Fibroblast of skin of abdomen (primary cell): Measurements from ENCODE around the gene CCDC13.

ENCODE experiments used
- DNase-seq: peaks from one replicate; pipeline ENCODE4 v3.0.0-alpha.2; 2013

The CCDC13 gene

GRCh38 chr3:42752441-42752840 is 20.6 kb downstream of the CCDC13 start:
- DNase-seq, result no peak

DNA sequence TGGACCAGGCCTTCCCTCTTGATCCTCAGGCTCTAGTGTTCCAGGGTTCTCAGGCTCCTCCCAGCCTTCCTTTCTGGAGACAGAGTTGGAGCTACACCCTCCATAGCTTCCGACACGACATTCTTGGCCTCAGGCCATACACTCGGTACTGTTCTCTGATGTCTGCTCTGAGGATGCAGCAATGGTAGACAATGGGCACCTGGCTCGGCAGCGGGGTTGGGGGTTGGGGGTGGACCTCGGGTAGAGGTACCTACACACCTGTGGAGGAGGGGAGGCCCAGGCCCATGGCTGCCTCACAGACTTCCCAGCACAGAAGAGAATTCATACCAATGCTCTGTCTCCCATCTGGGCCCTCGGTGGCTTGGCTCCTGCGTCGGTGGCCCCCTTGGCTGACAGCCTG is 21.4 kb downstream of the CCDC13 start:
- no peak for DNase-seq

DNA sequence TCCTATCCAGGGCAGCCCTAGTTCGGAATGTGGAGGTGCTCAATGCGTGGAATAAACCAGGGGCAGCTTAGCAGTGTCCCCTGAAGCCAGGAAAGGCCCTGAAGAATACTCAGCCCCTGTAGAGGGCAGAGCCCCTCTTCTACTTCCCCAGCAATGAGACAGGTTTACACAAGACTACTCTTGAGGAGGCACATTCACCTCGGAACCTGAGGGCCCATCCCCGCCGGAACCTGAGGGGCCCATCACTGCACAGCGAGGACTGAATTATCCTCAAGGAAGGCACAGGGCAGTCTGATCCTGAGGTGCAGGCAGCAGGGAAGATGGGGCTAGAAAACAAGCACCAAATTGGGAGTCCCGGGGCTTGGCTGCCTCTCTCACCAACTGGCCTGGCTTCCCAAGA is 22.2 kb downstream of the CCDC13 start:
- DNase-seq, result no peak

DNA sequence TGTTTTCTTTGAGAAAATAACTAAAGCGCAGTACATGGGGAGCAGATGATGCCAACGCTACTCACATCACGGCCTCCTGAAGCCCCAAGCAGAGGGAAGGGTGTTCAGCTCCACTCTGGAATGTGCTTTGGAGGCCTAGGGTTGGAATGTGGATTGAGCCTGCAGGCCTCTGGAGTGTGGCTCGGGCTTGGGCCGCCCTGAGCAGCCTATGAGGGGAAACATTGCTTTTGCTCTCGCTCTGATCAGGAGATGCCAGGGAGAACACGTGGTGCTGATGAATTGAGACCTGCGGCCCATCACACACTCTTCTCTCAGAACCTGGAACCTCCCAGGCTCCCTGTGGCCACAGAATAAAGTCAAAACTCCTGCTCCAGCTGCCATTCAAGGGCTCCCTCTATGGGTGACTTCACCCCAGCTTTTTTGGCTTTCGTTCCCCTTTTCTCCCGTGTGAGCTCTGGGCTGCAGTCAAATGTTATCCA is 23.3 kb downstream of the CCDC13 start:
- DNase-seq, result peak; percentile 23

DNA sequence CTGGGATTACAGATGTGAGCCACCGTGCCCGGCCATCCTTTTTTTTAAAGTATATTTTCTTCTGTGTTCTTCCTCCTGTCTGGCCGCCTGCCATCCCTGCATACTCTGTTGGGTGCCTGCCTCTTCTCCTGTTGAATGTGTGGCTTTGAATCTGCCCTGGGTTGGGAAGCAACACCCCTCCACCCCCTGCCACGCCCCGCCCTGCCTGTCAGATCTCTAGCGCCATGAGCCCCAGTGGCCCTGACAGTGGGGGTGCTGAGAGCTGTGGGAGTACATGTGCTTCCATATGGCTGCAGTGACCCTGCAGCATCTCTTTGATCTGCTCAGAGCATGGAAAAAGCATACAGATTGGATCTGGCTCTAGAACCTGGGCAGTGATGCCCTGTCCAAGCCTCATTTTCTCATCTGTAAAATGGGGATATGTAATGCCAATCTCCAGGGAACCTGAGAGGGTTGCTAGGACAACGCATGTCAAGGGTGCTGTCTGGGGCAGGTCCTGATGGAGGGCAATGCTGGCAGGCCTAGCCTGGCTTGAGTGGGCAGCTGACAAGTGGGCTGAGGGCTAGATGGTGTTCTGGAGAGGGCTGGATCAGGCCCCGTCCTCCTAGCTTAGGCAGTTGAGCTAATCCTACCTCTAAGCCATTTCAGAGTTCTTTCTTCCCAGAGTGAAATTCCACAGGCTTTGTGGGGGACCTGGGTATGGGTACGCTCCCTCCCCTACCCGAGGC is 23.9 kb downstream of the CCDC13 start:
- no peak for DNase-seq

GRCh38 chr3:42747581-42747980 is 25.5 kb downstream of the CCDC13 start:
- no peak for DNase-seq

DNA sequence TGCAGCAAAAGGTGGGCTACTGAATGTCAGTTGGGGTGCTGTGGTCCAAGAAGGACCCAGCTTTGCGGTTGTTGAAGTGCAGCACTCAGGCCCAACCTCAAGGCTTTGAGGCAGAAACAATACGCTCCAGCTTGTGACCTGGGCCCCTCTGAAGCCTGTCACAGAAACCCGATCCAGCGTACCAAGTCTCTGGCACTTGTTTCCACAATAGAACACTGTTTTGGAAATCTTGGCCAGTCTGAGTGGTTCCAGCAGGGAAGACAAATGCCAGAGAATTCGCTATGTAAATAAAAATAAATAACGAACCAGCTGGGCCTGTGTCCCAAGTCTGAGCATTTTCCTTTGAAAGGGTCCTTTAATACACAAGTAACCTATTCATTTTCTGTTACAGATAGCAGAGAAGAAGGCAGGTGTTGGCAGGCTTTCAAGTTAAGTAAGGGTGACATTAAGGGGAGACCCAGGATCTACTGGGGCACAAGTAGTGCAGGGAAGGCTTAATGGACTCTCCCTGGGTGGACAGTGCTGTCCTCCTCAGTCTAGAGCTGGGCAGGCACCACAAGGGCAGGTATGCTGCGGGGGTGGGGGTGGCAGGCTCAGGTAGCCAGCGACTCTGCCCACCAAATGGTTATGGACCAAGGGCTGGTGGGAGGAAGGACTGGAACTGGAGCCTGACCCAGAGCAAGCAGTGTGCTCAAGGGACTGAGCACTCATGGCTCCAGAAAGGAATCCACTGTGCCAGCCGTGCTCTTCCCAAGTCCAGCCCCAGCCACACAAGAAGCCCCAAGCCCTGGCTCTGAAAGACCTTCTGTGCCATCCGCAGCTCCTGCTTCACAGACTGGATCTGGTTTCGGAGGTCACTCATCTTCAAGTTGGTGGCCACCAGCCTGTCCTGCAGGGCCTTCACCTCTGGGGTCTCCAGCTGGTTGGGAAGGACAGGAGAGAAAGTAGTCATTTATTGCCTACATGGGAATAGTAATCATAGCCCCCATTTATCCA is 26.3 kb downstream of the CCDC13 start:
- no peak for DNase-seq

- DNase-seq, result no peak
These were observed 27.1 kb downstream of the CCDC13 start for GRCh38 chr3:42745776-42746454.

GRCh38 chr3:42745291-42745745 is 27.7 kb downstream of the CCDC13 start:
- no peak for DNase-seq

DNA sequence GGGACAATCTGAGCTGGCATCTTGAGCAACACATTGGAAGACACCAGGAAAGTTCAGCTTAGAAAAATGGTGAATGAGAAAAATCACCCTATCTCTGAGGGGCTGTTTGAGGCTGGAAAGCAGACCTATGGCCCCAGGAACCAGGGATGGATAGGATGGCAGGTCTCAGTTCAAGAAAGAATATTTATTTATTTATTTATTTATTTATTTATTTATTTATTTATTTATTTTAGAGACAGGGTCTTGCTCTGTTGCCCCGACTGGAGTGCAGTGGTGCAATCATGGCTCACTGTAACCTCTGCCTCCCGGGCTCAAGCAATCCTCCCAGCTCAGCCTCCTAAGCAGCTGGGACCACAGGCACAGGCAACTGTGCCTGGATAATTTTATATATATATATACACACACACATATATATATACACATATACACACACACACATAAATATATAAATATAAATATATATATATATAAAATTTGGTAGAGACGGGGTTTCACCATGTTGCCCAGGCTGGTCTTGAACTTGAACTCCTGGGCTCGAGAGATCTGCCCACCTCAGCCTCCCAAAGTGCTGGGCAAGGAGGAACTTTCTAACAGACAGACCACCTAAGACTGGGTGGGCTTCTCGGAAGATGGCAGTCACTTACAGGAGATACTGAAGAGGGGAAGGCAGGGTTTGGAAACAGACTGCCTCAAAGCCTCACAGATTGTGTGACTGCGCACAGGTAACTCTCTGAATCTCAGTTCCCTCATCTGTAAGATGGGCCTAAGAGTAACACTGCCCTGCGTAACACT is 29.7 kb downstream of the CCDC13 start:
- DNase-seq, result no peak

DNA sequence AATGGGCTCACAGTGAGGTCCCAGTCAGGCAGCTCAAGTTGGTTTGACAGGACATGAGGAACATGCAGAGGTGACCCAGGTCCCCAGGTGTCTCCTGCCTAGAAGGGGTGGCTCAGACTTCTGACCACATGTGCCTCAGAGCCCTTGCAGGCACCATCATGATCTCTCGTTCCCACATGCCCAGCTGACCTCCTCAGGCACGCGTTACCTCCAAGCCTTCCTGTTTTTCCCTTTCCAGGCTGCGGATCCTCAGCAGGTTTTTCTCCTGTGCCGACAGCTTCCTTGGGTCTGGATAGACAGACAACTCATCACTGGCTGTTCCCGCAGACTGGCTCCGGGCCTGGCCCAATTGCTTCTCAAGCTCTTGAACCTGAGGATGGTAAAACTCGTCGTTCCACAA is 30.4 kb downstream of the CCDC13 start:
- DNase-seq, result no peak

DNA sequence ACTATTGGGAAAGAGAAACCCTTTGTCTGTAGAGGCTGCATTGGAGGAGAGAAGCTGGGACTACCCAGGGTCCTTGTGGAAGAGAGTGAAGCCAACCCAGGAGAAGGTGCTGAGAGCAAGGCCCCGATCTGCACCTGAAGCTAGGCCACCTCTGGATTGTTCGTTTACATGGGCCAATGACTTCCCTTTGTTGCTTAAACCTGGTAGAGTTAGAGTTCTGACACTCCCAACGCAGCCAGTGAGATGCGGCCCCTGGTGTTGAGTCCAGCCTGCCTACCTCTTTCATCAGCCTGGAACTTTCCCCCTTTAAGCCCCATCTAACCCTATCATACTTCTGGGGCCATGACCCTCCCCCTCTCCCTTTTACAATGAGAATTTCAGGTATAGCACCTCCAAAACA is 30.8 kb downstream of the CCDC13 start:
- DNase-seq, result no peak

DNA sequence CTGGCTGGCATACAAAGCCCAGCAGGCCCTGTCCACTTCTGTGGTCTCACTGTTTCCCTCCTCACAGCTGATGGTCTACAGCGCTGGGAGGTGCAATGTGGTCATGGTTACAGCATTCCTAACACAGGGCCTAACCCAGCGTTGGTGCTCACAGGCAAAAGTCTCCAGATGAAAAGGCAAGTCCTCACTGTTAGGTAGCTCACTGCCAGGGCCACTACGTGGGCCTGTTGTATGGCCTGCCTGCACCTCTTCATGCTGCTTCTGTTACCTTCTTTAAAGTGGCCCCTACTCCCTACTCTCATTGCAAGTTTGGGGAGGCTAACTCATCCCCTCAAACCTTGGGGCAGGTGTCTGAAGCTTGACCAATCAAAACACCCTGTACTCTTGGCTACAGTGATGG is 31.3 kb downstream of the CCDC13 start:
- DNase-seq, result no peak

GRCh38 chr3:42739401-42740158 is 33.5 kb downstream of the CCDC13 start:
- no peak for DNase-seq

DNA sequence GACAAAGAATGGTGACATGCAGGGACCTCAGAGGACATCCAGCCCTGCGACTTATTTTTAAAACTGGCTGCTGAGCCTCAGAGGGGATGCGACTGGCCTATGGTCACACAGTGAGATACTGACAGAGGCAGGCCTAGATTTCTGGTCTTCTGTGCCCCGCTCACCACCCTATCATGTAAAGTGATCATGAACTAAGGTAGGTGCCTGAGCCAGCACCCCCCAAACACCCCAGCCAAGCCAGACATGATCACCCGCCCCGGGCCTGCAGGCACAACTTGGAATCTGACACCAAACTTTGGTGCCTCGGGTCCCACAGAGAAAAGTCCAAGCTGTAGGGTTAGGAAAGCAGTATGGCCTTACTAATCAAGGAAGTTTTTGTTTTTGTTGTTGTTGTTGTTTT is 36.5 kb downstream of the CCDC13 start:
- DNase-seq, result no peak

- no peak for DNase-seq
These were observed 37.0 kb downstream of the CCDC13 start for GRCh38 chr3:42736081-42736480.

GRCh38 chr3:42735615-42736014 is 37.4 kb downstream of the CCDC13 start:
- DNase-seq, result no peak

DNA sequence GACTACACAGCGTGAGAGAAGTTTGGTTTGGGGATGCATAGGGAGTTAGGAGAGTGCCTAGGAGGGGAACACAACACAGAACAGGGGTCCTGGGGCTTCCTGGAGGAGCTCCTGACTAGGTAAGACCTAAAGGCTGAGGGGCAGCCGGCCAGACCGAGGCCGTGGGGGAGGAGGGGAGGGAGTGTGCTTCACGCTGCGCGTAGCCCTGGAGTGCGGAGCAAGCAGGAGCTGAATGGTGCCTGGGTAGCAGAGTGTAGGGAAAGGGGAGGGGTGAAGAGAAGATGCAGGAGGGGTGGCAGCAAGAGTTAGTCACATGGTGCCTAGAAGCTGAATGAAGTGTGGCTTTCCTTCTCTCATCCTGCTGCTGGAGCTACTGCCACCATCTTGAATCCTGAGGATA is 38.0 kb downstream of the CCDC13 start:
- DNase-seq, result no peak

DNA sequence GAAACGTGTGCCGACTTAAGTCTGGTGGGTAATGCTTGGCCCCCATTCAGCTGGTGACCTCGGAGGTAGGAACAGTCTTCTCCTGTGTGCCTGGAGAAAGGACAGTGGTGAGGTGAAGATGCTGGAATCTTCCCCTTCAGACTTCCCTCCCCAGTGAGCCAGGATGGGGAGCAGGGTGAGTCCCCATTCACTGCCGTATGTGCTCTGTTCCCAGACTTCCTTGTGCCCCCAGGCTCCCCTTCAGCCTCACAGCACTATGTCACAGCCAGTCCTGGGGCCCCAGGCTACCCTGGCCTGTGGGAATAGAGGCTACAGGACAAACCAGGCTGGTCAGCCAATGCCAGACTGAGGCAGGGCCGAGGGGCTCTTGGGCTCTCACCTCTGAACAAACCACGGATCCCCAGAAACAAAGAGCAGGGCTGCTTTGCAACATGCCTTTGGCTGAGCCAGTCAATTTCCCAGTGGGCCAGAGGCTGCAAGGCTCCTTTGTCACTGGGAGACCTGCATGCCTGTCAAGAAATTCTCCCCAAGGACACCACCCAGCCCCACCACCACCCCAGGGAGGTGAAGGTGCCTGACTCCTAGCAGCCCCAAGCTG is 38.7 kb downstream of the CCDC13 start:
- no peak for DNase-seq

DNA sequence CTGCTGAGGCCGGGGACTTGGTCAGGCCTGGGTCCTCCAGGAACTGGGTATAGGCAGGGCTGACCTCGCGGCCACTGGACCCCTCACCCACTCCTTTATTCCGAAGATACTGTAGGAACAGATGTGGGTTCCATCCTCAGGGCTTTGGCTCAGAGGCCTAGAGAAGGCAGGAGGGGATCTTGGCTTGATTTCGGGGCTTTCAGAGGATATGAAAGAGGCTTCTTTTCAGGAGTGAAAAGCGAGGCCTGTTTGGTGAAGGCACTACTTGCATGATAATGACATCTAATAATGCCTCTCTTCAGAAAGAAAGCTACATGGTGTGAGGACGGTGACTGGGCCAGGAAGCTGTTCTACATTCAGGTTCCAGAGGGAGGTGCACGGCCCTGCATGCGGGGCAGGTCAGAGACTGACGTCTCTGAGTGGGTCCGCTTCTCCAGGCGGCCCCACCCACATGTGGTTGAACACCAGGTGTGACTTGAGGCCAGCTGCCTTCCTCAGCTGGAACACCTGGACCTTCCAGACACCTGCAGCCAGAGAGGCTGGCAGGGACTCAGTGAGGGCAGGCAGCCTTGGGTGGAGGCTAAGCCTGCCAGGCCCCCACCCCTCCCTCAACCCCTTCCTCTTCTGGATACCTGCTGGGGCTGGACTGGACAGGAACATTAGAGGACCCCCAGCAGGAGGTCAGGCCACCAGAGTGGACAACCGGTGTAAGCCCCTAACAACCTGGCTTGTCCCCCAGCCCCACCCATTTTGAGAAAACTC is 39.4 kb downstream of the CCDC13 start:
- no peak for DNase-seq
